ENCODE measurements around the gene ADAMTS7. TPM values are rescaled to one million over a fixed set of nuclear protein-coding genes. Genes with fewer than 3 reads are reported as not detected.
"Not testable (repeated sequence)": the region's sequence is repeated elsewhere in the genome, so short reads cannot be mapped to it uniquely, and the experiment has no call there.

The ADAMTS7 gene
- total RNA-seq, 1 experiment from 2014 or later: 2.4 TPM

GRCh38 chr15:78758486-78759200 is 52.6 kb downstream of the ADAMTS7 start:
- H3K27ac ChIP-seq; H3K36me3 ChIP-seq; H3K27me3 ChIP-seq; DNase-seq; H3K4me3 ChIP-seq; H3K9me3 ChIP-seq (replicated peaks): not testable (repeated sequence)
- peaks cover 21% of the 10 kb centered on the region for H3K4me1 ChIP-seq

GRCh38 chr15:78758084-78758483 is 53.2 kb downstream of the ADAMTS7 start:
- peaks cover 21% of the 10 kb centered on the region for H3K4me1 ChIP-seq
- DNase-seq: not testable (repeated sequence)

DNA sequence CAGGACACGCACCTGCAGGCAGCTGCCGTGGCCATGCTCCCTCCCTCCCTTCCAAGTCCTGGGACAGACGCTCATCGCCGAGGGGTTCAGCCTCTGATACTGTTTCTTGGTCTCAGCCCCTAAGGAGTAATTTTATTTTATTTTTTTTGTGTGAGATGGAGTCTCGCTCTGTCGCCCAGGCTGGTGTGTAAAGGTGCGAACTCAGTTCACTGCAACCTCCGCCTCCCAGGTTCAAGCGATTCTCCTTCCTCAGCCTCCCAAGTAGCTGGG is 53.7 kb downstream of the ADAMTS7 start:
- Histone ChIP-seq H3K36me3 (no peaks in the 10 kb centered on the region), H3K27ac (peak overlapping the region; percentile 93), H3K4me1 (peaks cover 21% of the 10 kb centered on the region), H3K9me3 (replicated peaks) (no peaks in the 10 kb centered on the region), H3K4me3 (peak overlapping the region; percentile 42; the same call in 1 of the 2 replicates), H3K27me3 (no peaks in the 10 kb centered on the region)
- DNase-seq: no peak

More at GRCh38 chr15:78758084-78758483, 53.2 kb downstream of the ADAMTS7 start:
- not testable (repeated sequence) for H3K9me3 ChIP-seq (replicated peaks); H3K27ac ChIP-seq; H3K4me3 ChIP-seq; H3K27me3 ChIP-seq; H3K36me3 ChIP-seq

- peak; percentile 78 to 87 for DNase-seq
- H3K27ac ChIP-seq: peak overlapping the region; percentile 93
- H3K9me3 ChIP-seq (replicated peaks); H3K27me3 ChIP-seq; H3K36me3 ChIP-seq: not testable (repeated sequence)
- peaks cover 21% of the 10 kb centered on the region for H3K4me1 ChIP-seq
- peak overlapping the region; percentile 42 for H3K4me3 ChIP-seq
Observed at GRCh38 chr15:78756781-78757635, 54.3 kb downstream of the ADAMTS7 start.

DNA sequence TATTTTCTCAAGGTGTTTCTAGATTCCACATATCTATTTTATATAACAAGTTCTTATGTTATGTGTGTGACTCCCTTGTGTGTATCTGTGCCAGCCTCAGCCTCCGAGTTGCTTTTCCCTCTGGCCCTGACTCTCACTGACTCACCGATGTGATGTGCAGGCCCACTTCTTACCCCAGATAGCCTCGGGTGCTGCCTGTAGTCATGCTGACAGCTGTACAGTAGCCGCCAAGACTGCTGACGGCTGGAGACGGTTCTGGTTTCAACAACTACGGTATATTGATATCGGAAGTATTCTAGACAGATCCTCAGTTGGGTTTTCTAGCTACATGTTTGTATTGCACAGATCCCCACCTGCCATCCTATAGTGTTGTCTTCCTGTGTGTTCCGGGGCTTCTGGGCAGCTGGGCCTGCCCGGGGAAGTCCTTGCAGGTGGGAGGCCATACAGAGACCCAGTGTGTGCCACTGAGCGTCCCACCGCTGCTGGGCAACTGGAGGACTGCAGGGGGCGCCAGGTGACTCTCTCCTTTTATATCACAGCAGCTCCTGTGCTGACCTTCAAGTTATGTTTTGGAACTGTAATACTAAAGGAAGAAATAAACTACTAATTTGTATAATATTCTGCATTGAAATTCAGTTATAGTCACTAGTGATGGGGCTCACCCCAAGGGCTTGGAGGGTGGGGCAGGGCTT is 55.2 kb downstream of the ADAMTS7 start:
- Histone ChIP-seq H3K27ac (peak overlapping the region; percentile 45; the same call in 1 of the 2 replicates), H3K4me1 (peaks cover 14% of the 10 kb centered on the region)

DNA sequence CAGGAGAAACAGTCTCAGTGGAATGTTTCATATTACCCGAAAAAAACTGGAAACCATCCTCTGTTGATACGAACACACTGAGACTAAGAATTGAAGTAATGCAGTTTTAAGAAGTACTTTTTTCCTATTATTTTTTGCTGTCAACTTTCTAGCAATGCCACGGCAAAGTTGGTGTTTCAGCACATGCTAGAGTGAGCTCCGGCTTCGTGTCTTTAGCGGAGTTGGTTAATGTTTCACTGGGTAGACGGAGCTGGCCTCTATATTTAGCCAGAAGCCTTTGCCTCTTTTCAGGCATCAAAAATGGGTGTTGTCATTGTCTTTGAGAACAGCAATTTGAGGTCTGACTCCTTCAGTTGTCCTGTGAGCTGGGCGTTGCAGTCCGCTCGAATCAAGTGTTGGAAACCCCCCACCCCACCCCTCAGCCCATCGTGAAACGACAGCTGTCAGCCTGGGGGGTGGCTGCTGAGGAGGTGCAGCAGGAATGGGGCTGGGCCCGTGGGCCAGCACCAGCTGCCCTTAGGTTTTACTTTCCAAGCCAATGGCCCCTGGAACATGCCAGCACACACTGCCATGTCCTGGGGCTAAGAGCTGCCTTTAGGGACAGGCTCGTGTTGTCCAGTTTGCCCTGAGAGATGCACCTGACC is 56.5 kb downstream of the ADAMTS7 start:
- H3K4me1 ChIP-seq: peaks cover 14% of the 10 kb centered on the region
- H3K27me3 ChIP-seq; H3K36me3 ChIP-seq; H3K4me3 ChIP-seq; H3K27ac ChIP-seq; H3K9me3 ChIP-seq (replicated peaks): not testable (repeated sequence)
- DNase-seq: peak; percentile 44 to 55

More for the DNA sequence above, 55.2 kb downstream of the ADAMTS7 start:
- H3K4me3 ChIP-seq; H3K9me3 ChIP-seq (replicated peaks); H3K36me3 ChIP-seq; H3K27me3 ChIP-seq: not testable (repeated sequence)
- DNase-seq: peak; percentile 79 to 83

- not testable (repeated sequence) for H3K27me3 ChIP-seq; H3K27ac ChIP-seq; H3K9me3 ChIP-seq (replicated peaks); DNase-seq; H3K36me3 ChIP-seq; H3K4me3 ChIP-seq
- H3K4me1 ChIP-seq: peaks cover 14% of the 10 kb centered on the region
Observed at GRCh38 chr15:78753751-78754535, 57.3 kb downstream of the ADAMTS7 start.

GRCh38 chr15:78753359-78753659 is 58.0 kb downstream of the ADAMTS7 start:
- peaks cover 14% of the 10 kb centered on the region for H3K4me1 ChIP-seq
- not testable (repeated sequence) for H3K9me3 ChIP-seq (replicated peaks); H3K27me3 ChIP-seq; H3K27ac ChIP-seq; H3K36me3 ChIP-seq; DNase-seq; H3K4me3 ChIP-seq

DNA sequence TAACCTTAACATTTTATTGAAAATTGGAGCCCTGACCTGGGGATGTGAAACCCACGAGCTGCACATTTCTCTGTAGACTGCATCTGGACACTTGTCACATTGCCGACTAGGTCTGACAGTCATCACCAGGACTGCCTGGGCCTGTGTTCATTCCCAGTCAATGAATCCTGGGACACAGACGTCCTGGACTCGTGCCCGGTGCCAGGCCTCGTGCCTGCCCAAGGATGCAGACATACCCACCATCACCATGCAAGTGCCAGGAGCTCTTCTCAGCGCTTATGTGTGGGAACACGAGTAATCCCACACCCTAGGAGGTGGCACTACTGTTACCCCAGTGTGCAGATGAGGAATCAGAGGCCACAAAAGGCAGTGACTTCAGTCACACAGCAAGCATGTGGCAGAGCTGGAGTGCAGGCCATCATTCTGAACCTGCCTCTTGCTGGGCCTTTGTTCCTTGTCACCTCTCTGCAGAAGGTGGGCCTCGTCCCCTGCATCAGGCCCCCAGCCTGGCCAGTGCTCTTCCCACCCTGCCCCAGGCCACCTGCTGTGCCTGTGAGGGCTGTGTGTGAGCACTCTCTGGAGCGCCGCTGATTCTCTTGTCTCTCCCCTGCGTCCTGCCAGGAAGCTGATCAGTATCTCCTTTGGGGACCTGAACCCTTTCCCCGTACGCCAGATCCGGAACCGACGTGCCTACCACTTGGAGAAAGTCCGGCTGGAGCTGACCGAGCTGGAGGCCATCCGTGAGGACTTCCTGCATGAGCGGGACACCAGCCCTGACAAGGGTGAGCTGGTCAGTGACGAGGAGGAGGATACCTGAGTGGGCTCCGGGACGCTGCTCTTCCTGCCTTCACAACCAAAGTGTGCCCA is 58.5 kb downstream of the ADAMTS7 start:
- Histone ChIP-seq H3K9me3 (replicated peaks) (no peaks in the 10 kb centered on the region), H3K36me3 (no peaks in the 10 kb centered on the region), H3K27ac (no peak overlapping the region), H3K4me3 (no peak overlapping the region), H3K27me3 (no peaks in the 10 kb centered on the region), H3K4me1 (peaks cover 14% of the 10 kb centered on the region)
- DNase-seq: no peak

DNA sequence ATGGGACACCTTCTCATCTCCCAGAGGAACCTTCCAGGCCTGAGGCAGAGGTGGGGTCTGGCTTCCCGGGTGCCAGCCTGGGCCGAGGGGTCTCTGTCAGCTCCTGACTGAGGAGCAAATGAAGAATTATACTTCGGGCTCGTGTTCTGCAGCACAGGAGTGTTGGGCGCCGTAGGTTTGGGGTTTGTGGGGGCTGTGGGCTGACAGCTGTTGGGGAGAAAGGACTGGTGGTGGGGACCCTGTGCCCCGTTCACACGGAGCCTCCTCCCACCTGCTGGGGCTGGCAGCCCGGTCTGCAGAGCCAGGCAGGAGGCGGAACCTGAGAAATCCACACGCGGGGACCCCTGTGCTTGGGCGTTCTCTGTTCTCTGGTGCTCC is 59.7 kb downstream of the ADAMTS7 start:
- Histone ChIP-seq H3K4me1 (peaks cover 5% of the 10 kb centered on the region), H3K27me3 (no peaks in the 10 kb centered on the region), H3K27ac (no peak overlapping the region), H3K9me3 (replicated peaks) (no peaks in the 10 kb centered on the region), H3K36me3 (no peaks in the 10 kb centered on the region), H3K4me3 (no peak overlapping the region)
- no peak for DNase-seq

DNA sequence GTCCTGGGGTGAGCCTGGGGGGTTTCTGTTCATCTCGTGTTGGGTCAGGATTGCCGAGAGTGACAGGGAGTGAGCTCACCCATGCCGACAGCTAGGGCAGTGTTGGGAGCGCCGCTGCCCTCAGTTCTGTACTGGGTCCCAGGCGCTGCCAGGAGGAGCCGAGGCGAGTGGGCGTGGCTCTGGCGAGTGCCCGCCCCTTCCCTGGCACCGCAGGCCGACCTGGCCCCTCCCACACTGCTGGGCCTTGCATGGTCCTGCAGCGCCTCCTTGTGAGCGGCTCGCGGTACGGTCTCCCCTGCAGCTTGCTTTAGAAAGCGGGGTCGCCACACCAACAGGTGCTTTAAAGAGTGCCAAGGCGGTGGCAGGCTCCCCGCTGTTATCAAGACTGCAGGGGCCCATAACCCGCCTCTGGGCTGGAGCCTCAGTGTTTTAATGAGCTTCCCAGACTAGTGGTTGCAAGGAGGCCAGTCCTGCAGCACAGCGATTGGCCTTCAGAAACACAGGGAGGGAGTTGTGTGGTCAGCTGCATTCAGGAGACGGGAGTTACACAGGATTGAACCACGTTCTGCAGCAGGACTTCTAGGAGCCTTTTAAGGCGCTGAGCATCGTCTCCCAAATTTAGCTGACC is 60.2 kb downstream of the ADAMTS7 start:
- H3K9me3 ChIP-seq (replicated peaks); H3K4me3 ChIP-seq; H3K27ac ChIP-seq; H3K36me3 ChIP-seq; H3K27me3 ChIP-seq; H3K4me1 ChIP-seq: not testable (repeated sequence)
- DNase-seq: peak; percentile 92 to 95

DNA sequence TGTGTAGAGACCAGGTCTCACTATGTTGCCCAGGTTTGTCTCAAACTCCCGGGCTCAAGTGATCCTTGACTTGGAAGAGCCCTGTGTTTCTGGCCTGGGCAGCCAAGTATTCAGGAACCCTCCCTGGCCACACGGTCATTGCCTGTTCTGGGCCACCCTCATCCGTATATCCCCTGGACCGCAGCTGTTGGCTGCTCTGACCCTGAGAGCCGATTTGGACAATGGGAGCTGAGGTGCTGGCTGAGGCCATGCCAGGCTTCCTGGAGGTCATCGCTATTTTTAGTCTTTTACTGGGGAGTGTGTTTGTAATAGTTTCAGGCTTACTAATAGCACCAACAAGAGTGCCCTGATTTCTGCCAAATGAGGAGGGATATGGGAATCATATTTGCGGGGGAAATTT is 60.7 kb downstream of the ADAMTS7 start:
- peak in 1 of 2 experiments; percentile 23 for DNase-seq
- Histone ChIP-seq H3K4me3 (no peak overlapping the region), H3K27ac (no peak overlapping the region), H3K4me1 (peaks cover 3% of the 10 kb centered on the region), H3K9me3 (replicated peaks) (no peaks in the 10 kb centered on the region), H3K36me3 (no peaks in the 10 kb centered on the region), H3K27me3 (no peaks in the 10 kb centered on the region)

DNA sequence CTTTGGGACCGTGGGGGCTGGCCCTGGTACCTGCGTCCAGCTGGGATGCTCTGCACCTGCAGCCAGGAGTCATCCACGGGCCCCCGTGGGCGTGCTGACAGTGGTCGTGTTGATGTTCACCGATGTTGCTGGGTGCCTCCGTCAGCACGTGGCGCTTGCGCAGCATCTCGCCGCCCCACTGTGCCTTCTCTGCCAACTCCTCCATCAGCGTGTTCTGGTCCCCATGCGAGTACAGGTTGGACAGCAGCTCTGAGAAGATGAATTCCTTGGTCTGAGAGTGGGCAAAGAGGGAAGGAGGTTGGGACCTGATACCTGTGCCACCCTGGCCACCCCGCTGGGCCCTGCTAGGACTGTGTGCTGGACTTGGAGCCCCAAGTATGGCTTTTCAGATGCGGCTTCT is 61.4 kb downstream of the ADAMTS7 start:
- no peaks in the 10 kb centered on the region for H3K9me3 ChIP-seq (replicated peaks)
- 0 out of 2 replicates have a peak, but pooled peaks cover 2% of the 10 kb centered on the region for H3K4me1 ChIP-seq
- no peak overlapping the region for H3K27ac ChIP-seq
- no peak overlapping the region for H3K4me3 ChIP-seq
- DNase-seq: no peak
- no peaks in the 10 kb centered on the region for H3K36me3 ChIP-seq
- H3K27me3 ChIP-seq: no peaks in the 10 kb centered on the region
